HepG2 (cell line): ENCODE data around the gene TEAD1. TPM values are rescaled to one million over a fixed set of nuclear protein-coding genes. Genes with fewer than 3 reads are reported as not detected.

ENCODE experiments used
- ATF1 ChIP-seq: IDR thresholded peaks from 2 replicates; pipeline ENCODE4 v1.6.1; 2016; ENCODE audit warnings: mild to moderate bottlenecking, control low read depth
- FOSL1 ChIP-seq: sonication (generic); formaldehyde crosslinking; IDR thresholded peaks from 2 replicates; pipeline ENCODE4 v1.9.0; 2021; ENCODE audit warnings: missing genetic modification reagents, borderline replicate concordance
- FOSL2 ChIP-seq: sonication (generic); formaldehyde crosslinking; IDR thresholded peaks from 2 replicates; pipeline ENCODE4 v1.4.0; 2020; ENCODE audit warnings: missing genetic modification reagents
- FOXA3 ChIP-seq: IDR thresholded peaks from 2 replicates; pipeline ENCODE4 v1.6.1; 2016; ENCODE audit warnings: missing genetic modification reagents, missing compliant biosample characterization
- HNF4A ChIP-seq: sonication (generic); formaldehyde crosslinking; IDR thresholded peaks from 2 replicates; pipeline ENCODE4 v1.4.0; 2020; ENCODE audit warnings: missing genetic modification reagents
- HNF4G ChIP-seq, 2 experiments: sonication (generic) in 1 of 2; formaldehyde crosslinking in 1 of 2; IDR thresholded peaks; 2 replicates each; pipeline versions ENCODE4 v1.4.0 to v1.6.1; 2011 to 2020; ENCODE audit warnings: borderline replicate concordance in 2 of 2, low read depth in 2 of 2, mild to moderate bottlenecking in 2 of 2, low read length in 1 of 2, missing genetic modification reagents in 1 of 2, moderate library complexity in 1 of 2
- HOXA7 ChIP-seq: sonication (generic); formaldehyde crosslinking; IDR thresholded peaks from 2 replicates; pipeline ENCODE4 v1.8.1; 2022; ENCODE audit warnings: mild to moderate bottlenecking, missing genetic modification reagents, moderate library complexity
- KDM5A ChIP-seq: fragments of 200-600 bp; sonication (generic); IDR thresholded peaks from 2 replicates; pipeline ENCODE4 v1.7.0; 2018; ENCODE audit warnings: antibody characterized with exemption, mild to moderate bottlenecking, low read length, borderline replicate concordance
- MAFF ChIP-seq: IDR thresholded peaks from 2 replicates; pipeline ENCODE4 v1.6.1; 2011; ENCODE audit warnings: low read depth, low read length, improper control_type of control experiment
- MEIS2 ChIP-seq: sonication (generic); formaldehyde crosslinking; IDR thresholded peaks from 2 replicates; pipeline ENCODE4 v1.9.0; 2021; ENCODE audit warnings: mild to moderate bottlenecking, missing genetic modification reagents
- MXD4 ChIP-seq: IDR thresholded peaks from 2 replicates; pipeline ENCODE4 v1.6.1; 2016; ENCODE audit warnings: mild to moderate bottlenecking, missing biosample characterization, missing genetic modification reagents
- TEF ChIP-seq: sonication (generic); formaldehyde crosslinking; IDR thresholded peaks from 2 replicates; pipeline ENCODE4 v1.5.0; 2020; ENCODE audit warnings: missing genetic modification reagents
- ZNF180 ChIP-seq: sonication (generic); formaldehyde crosslinking; IDR thresholded peaks from 2 replicates; pipeline ENCODE4 v1.4.0; 2020; ENCODE audit warnings: low read depth, missing genetic modification reagents, borderline replicate concordance
- ZNF251 ChIP-seq: sonication (generic); formaldehyde crosslinking; IDR thresholded peaks from 2 replicates; pipeline ENCODE4 v1.9.0; 2021; ENCODE audit warnings: mild to moderate bottlenecking, missing genetic modification reagents
- ZNF839 ChIP-seq: sonication (generic); formaldehyde crosslinking; IDR thresholded peaks from 2 replicates; pipeline ENCODE4 v1.4.0; 2020; ENCODE audit warnings: missing genetic modification reagents, mild to moderate bottlenecking, borderline replicate concordance
- ZSCAN9 ChIP-seq: IDR thresholded peaks from 2 replicates; pipeline ENCODE4 v1.6.1; 2016; ENCODE audit warnings: borderline replicate concordance
- polyA plus RNA-seq, 8 experiments: library from polyadenylated mRNA; depleted of rRNA in 3 of 8; stranded (reverse) in 7 of 8; unstranded in 1 of 8; fragments of >200 nt; fragmentation: Illumina TruSeq in 4 of 8; extraction: Trizol in 4 of 8; gene quantifications; 2 replicates each; pipeline versions ENCODE4 v1.2.1 to v1.2.3, GENCODE V29; 2011 to 2016; ENCODE audit warnings: low read depth in 4 of 8, missing spikeins in 1 of 8, mixed read lengths in 1 of 8; ENCODE audit not compliant: insufficient read depth in 1 of 8
- total RNA-seq, 5 experiments: library from RNA; depleted of rRNA; stranded (reverse); fragments of >200 nt; fragmentation: Illumina TruSeq; extraction: Trizol; gene quantifications; 2 replicates each; pipeline ENCODE4 v1.2.3, GENCODE V29; 2016; ENCODE audit warnings: low read depth in 1 of 5
- TF ChIP-seq, protein P1 (sequence below): IDR thresholded peaks from 2 replicates; pipeline ENCODE4 v1.6.1; 2016; ENCODE audit warnings: missing genetic modification reagents, missing compliant biosample characterization
- TF ChIP-seq, protein P2 (sequence below): sonication (generic); formaldehyde crosslinking; IDR thresholded peaks from 2 replicates; pipeline ENCODE4 v1.5.1; 2020; ENCODE audit warnings: missing genetic modification reagents, mild to moderate bottlenecking, borderline replicate concordance
- TF ChIP-seq, protein P3 (sequence below): IDR thresholded peaks from 2 replicates; pipeline ENCODE4 v1.4.0; 2020; ENCODE audit warnings: mild to moderate bottlenecking, missing genetic modification reagents
- TF ChIP-seq, protein P4 (sequence below): IDR thresholded peaks from 2 replicates; pipeline ENCODE4 v1.6.1; 2012; ENCODE audit warnings: inconsistent platforms

TEAD1 gene
- total and polyA plus RNA-seq, 2 of the 13 experiments (the other 11 are each of a cell fraction or from before 2014, with no cell fraction given), result 20.1 to 30.5 TPM

DNA sequence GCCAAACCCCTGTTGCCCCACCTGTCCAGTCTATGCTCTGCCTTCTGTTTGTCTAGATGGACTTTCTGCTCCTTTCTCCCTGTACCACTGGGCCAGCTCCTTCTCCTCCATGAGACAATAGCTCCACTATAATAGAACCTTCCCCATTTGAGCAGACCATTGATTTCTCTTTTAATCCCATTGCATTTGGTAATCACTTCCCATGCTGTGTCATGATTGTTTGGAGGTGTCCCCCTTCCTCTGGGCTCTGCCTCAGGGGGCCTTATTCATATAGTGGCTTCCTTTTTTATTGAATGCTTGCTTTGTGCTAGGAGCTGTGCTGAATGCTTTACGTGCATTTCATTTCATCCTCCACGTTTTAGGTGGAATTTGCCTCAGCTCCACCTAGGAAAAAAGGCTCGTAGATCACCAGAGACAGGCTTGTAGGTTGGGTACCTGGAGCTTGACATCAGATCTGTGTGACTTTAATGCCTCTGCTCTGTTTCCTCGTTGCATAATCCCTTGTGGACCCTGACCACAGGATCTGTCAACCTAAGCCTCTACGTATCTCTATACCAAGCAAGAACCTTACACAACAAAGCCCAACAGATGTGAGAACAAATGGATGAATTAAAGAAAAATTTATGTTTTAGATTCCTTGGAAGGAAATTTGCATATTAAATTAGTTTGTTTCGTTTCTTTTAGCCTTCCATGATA lies 228.7 kb downstream of the TEAD1 start (continued):
- TF ChIP-seq HNF4G (IDR thresholded peaks at IDR 0.05; ENCODE audit: borderline replicate concordance, low read depth, low read length), result peak; percentile 64
- TF ChIP-seq HNF4G (CRISPR knock-in tag; IDR thresholded peaks at IDR 0.05; ENCODE audit: borderline replicate concordance, low read depth), result no peak
- peak; percentile 88 for TF ChIP-seq HNF4A (CRISPR knock-in tag)
- TF ChIP-seq MEIS2 (CRISPR knock-in tag), result 0 out of 2 replicates have a peak, but pooled peaks have one; percentile 39
- TF ChIP-seq KDM5A, result no peak
- no peak for TF ChIP-seq HOXA7 (CRISPR knock-in tag)
- no peak for TF ChIP-seq ATF1 (CRISPR knock-in tag)
- TF ChIP-seq, protein P1, sequence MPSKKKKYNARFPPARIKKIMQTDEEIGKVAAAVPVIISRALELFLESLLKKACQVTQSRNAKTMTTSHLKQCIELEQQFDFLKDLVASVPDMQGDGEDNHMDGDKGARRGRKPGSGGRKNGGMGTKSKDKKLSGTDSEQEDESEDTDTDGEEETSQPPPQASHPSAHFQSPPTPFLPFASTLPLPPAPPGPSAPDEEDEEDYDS (CRISPR knock-in tag), result no peak
- peak; percentile 96 for TF ChIP-seq TEF (CRISPR knock-in tag)
- no peak for TF ChIP-seq FOSL1 (CRISPR knock-in tag)
- TF ChIP-seq MAFF, result no peak
- TF ChIP-seq ZNF180 (CRISPR knock-in tag), result no peak
- TF ChIP-seq FOXA3 (CRISPR knock-in tag), result no peak
- no peak for TF ChIP-seq FOSL2 (CRISPR knock-in tag)
- no peak for TF ChIP-seq ZNF839
- TF ChIP-seq, protein P2, sequence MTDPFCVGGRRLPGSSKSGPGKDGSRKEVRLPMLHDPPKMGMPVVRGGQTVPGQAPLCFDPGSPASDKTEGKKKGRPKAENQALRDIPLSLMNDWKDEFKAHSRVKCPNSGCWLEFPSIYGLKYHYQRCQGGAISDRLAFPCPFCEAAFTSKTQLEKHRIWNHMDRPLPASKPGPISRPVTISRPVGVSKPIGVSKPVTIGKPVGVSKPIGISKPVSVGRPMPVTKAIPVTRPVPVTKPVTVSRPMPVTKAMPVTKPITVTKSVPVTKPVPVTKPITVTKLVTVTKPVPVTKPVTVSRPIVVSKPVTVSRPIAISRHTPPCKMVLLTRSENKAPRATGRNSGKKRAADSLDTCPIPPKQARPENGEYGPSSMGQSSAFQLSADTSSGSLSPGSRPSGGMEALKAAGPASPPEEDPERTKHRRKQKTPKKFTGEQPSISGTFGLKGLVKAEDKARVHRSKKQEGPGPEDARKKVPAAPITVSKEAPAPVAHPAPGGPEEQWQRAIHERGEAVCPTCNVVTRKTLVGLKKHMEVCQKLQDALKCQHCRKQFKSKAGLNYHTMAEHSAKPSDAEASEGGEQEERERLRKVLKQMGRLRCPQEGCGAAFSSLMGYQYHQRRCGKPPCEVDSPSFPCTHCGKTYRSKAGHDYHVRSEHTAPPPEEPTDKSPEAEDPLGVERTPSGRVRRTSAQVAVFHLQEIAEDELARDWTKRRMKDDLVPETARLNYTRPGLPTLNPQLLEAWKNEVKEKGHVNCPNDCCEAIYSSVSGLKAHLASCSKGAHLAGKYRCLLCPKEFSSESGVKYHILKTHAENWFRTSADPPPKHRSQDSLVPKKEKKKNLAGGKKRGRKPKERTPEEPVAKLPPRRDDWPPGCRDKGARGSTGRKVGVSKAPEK (CRISPR knock-in tag), result no peak
- TF ChIP-seq, protein P3, sequence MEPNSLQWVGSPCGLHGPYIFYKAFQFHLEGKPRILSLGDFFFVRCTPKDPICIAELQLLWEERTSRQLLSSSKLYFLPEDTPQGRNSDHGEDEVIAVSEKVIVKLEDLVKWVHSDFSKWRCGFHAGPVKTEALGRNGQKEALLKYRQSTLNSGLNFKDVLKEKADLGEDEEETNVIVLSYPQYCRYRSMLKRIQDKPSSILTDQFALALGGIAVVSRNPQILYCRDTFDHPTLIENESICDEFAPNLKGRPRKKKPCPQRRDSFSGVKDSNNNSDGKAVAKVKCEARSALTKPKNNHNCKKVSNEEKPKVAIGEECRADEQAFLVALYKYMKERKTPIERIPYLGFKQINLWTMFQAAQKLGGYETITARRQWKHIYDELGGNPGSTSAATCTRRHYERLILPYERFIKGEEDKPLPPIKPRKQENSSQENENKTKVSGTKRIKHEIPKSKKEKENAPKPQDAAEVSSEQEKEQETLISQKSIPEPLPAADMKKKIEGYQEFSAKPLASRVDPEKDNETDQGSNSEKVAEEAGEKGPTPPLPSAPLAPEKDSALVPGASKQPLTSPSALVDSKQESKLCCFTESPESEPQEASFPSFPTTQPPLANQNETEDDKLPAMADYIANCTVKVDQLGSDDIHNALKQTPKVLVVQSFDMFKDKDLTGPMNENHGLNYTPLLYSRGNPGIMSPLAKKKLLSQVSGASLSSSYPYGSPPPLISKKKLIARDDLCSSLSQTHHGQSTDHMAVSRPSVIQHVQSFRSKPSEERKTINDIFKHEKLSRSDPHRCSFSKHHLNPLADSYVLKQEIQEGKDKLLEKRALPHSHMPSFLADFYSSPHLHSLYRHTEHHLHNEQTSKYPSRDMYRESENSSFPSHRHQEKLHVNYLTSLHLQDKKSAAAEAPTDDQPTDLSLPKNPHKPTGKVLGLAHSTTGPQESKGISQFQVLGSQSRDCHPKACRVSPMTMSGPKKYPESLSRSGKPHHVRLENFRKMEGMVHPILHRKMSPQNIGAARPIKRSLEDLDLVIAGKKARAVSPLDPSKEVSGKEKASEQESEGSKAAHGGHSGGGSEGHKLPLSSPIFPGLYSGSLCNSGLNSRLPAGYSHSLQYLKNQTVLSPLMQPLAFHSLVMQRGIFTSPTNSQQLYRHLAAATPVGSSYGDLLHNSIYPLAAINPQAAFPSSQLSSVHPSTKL (CRISPR knock-in tag), result peak; percentile 35; the same call in 1 of the 2 replicates
- TF ChIP-seq, protein P4, sequence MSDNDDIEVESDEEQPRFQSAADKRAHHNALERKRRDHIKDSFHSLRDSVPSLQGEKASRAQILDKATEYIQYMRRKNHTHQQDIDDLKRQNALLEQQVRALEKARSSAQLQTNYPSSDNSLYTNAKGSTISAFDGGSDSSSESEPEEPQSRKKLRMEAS, result no peak
- TF ChIP-seq MXD4 (CRISPR knock-in tag), result no peak
- TF ChIP-seq ZNF251 (CRISPR knock-in tag), result no peak
- no peak for TF ChIP-seq ZSCAN9 (CRISPR knock-in tag)
